PFSK-1 (cell line): Measurements from ENCODE around the gene ATG4A.

Experiments
- FOXP2 ChIP-seq: optimal IDR thresholded peaks from 2 replicates; pipeline ENCODE3; 2011; ENCODE audit warnings: borderline replicate concordance, control low read depth, inconsistent platforms; ENCODE audit not compliant: insufficient read depth; ENCODE audit errors: extremely low read length, extremely low read depth
- POLR2AphosphoS5 ChIP-seq: IDR thresholded peaks from 2 replicates; pipeline ENCODE4 v1.6.1; 2012; ENCODE audit warnings: low read depth, mild to moderate bottlenecking, control low read depth, low read length, moderate library complexity
- REST ChIP-seq, 2 experiments: IDR thresholded peaks; 2 replicates each; pipeline versions ENCODE4 v1.6.1 to v1.8.0; 2011 to 2012; ENCODE audit warnings: low read depth in 2 of 2, low read length in 2 of 2, control low read depth in 1 of 2, inconsistent platforms in 1 of 2, mild to moderate bottlenecking in 1 of 2, moderate library complexity in 1 of 2; ENCODE audit not compliant: insufficient read depth in 1 of 2

- TF ChIP-seq POLR2AphosphoS5 (no peak), REST (IDR thresholded peaks at IDR 0.05; ENCODE audit: insufficient read depth in 1 of 2, low read depth in 2 of 2, low read length in 2 of 2) (no peak), FOXP2 (no peak)
Observed at GRCh38 chrX:108121291-108121690, 29.7 kb downstream of the ATG4A start.
